Smooth muscle cell (in vitro differentiated cells): ENCODE data around the gene CUX1. TPM values are rescaled to one million over a fixed set of nuclear protein-coding genes. Genes with fewer than 3 reads are reported as not detected.

Experiments used
- DNase-seq: peaks from one replicate; lab custom pipeline; 2025; ENCODE audit not compliant: unreplicated experiment; lab: John Stamatoyannopoulos, UW
- H2AFZ ChIP-seq: fragments of 200-600 bp; sonication (generic); 2 replicates; pipeline ENCODE4 v1.6.0; 2016; ENCODE audit warnings: antibody characterized with exemption, low read depth, mild to moderate bottlenecking
- H3F3A ChIP-seq: fragments of 200-600 bp; sonication (generic); 2 replicates; pipeline ENCODE4 v1.6.0; 2017; ENCODE audit warnings: antibody characterized with exemption, low read depth
- H3K27ac ChIP-seq: fragments of 200-600 bp; sonication (generic); 2 replicates; pipeline ENCODE4 v1.5.1; 2016; ENCODE audit warnings: low read depth, mild to moderate bottlenecking
- H3K27me3 ChIP-seq: fragments of 200-600 bp; sonication (generic); 2 replicates; pipeline ENCODE4 v1.6.1; 2016; ENCODE audit warnings: low read depth, mild to moderate bottlenecking
- H3K36me3 ChIP-seq: fragments of 200-600 bp; sonication (generic); 2 replicates; pipeline ENCODE4 v1.5.1; 2016; ENCODE audit warnings: low read depth
- H3K4me1 ChIP-seq: fragments of 200-600 bp; sonication (generic); 2 replicates; pipeline ENCODE4 v1.5.1; 2016; ENCODE audit warnings: low read depth
- H3K4me2 ChIP-seq: fragments of 200-600 bp; sonication (generic); 2 replicates; pipeline ENCODE4 v1.6.0; 2016; ENCODE audit warnings: mild to moderate bottlenecking
- H3K4me3 ChIP-seq: fragments of 200-600 bp; sonication (generic); 2 replicates; pipeline ENCODE4 v1.5.1; 2016; ENCODE audit warnings: mild to moderate bottlenecking
- H3K79me2 ChIP-seq: fragments of 200-600 bp; sonication (generic); 2 replicates; pipeline ENCODE4 v1.6.0; 2016; ENCODE audit warnings: low read depth, mild to moderate bottlenecking
- H3K9ac ChIP-seq: fragments of 200-600 bp; sonication (generic); 2 replicates; pipeline ENCODE4 v1.6.0; 2016; ENCODE audit warnings: low read depth
- H3K9me3 ChIP-seq: fragments of 200-600 bp; sonication (generic); replicated peaks from 2 replicates; pipeline ENCODE4 v1.5.1; 2016; ENCODE audit warnings: low read depth
- H4K20me1 ChIP-seq: fragments of 200-600 bp; sonication (generic); 2 replicates; pipeline ENCODE4 v1.6.0; 2016; ENCODE audit warnings: low read depth
- WGBS: methylation state at CpG from one replicate; pipeline ENCODE4 v1.1.7; 2016; ENCODE audit warnings: low lambda C conversion rate; 5-methylcytosine and 5-hydroxymethylcytosine counted together
- polyA plus RNA-seq: library from polyadenylated mRNA; unstranded; fragments of >200 nt; fragmentation: Nextera tagmentation; extraction: Ambion mirVana; gene quantifications from 2 replicates; pipeline ENCODE4 v1.2.1, GENCODE V29; 2016
- total RNA-seq: library from RNA; depleted of rRNA; stranded (reverse); fragments of >200 nt; gene quantifications from 2 replicates; pipeline ENCODE4 v1.2.3, GENCODE V29; 2014
- TF ChIP-seq, protein P1 (sequence below): fragments of 200-600 bp; sonication (generic); IDR thresholded peaks from 2 replicates; pipeline ENCODE4 v1.5.1; 2017; ENCODE audit warnings: borderline replicate concordance, mild to moderate bottlenecking, antibody characterized with exemption; ENCODE audit not compliant: insufficient read depth, poor library complexity, severe bottlenecking

The CUX1 gene
- total and polyA plus RNA-seq, 2 experiments from 2014 or later, result 56.3 to 78.4 TPM

DNA sequence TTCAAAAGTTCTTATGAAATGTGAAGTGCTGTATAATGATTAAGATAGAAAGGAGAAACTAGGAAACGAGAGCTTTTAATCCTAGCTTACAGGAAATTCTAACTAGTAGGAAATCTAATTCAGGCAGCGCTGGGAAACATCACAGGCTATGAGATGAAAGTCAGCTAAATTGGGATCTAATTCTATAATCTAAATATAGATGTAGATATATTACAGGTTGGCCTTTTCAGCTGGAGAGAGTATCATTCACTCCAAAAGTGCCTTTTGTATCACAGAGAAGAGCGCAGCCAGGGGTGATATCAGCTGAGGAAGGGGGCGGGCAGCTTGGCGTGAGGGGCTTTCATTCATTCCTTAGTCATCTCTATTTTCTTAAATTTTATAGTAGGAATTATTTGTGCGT lies 157.0 kb downstream of the CUX1 start:
- Histone ChIP-seq H3F3A (peaks cover 5% of the 10 kb centered on the region), H4K20me1 (peaks cover 90% of the 10 kb centered on the region)

DNA sequence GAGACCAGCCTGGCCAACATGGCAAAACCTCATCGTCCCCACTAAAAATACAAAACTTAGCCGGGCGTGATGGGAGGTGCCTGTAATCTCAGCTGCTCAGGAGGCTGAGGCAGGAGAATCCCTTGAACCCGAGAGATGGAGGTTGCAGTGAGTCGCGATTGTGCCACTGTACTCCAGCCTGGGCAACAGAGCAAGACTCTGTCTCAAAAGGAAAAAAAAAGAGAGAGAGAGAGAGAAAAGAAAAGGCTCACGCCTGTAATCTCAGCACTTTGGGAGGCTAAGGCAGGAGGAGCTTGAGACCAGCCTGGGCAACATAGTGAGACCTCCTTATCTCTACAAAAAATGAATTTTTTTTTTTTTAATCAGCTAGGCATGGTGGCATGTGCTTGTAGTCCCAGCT lies 157.6 kb downstream of the CUX1 start:
- no peaks in the 10 kb centered on the region for H3K27me3 ChIP-seq
- no peaks in the 10 kb centered on the region for H3K9me3 ChIP-seq
- H3K9ac ChIP-seq, result no peak overlapping the region
- TF ChIP-seq, protein P1, sequence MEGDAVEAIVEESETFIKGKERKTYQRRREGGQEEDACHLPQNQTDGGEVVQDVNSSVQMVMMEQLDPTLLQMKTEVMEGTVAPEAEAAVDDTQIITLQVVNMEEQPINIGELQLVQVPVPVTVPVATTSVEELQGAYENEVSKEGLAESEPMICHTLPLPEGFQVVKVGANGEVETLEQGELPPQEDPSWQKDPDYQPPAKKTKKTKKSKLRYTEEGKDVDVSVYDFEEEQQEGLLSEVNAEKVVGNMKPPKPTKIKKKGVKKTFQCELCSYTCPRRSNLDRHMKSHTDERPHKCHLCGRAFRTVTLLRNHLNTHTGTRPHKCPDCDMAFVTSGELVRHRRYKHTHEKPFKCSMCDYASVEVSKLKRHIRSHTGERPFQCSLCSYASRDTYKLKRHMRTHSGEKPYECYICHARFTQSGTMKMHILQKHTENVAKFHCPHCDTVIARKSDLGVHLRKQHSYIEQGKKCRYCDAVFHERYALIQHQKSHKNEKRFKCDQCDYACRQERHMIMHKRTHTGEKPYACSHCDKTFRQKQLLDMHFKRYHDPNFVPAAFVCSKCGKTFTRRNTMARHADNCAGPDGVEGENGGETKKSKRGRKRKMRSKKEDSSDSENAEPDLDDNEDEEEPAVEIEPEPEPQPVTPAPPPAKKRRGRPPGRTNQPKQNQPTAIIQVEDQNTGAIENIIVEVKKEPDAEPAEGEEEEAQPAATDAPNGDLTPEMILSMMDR, result no peak
- H4K20me1 ChIP-seq, result peaks cover 90% of the 10 kb centered on the region
- H3K4me2 ChIP-seq, result no peak overlapping the region
- H3K27ac ChIP-seq, result no peak overlapping the region
- H3F3A ChIP-seq, result peaks cover 5% of the 10 kb centered on the region
- WGBS, result 97% methylated on average over 7 of the region's 7 CpGs
- H3K36me3 ChIP-seq, result no peaks in the 10 kb centered on the region
- H2AFZ ChIP-seq, result no peak overlapping the region
- H3K4me1 ChIP-seq, result no peaks in the 10 kb centered on the region
- H3K79me2 ChIP-seq, result peaks cover 91% of the 10 kb centered on the region
- H3K4me3 ChIP-seq, result no peak overlapping the region
- no peak for DNase-seq

More for the DNA sequence above, 157.0 kb downstream of the CUX1 start:
- Histone ChIP-seq H3K4me1 (no peaks in the 10 kb centered on the region), H3K27ac (no peak overlapping the region), H3K4me2 (no peak overlapping the region), H3K27me3 (no peaks in the 10 kb centered on the region), H3K36me3 (no peaks in the 10 kb centered on the region), H3K9me3 (no peaks in the 10 kb centered on the region), H3K79me2 (peaks cover 88% of the 10 kb centered on the region), H3K9ac (no peak overlapping the region), H2AFZ (no peak overlapping the region), H3K4me3 (no peak overlapping the region)
- WGBS, result 93% methylated on average over 6 of the region's 6 CpGs
- DNase-seq, result no peak
- TF ChIP-seq, protein P1, result no peak

DNA sequence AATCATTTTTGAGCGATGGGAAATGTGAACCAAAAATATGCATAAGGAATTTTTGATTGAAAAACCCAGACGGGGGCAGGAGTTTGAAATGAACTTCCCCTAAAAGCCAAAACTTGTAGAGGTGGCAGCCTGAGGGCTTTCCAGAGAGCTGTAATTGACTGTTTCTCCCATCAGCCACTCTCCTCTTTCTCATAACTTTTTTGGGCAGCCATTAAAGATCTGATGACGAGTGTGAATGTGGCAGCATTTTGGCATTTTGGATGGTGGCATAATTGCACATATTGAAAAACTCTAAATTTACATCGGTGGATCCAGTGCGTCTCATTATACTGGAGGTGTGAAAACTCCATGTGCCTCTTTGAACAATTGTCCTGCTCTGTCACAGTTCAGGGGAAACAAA lies 159.0 kb downstream of the CUX1 start:
- DNase-seq, result no peak
- Histone ChIP-seq H3K4me3 (no peak overlapping the region), H3K9me3 (no peaks in the 10 kb centered on the region), H3K4me2 (no peak overlapping the region), H2AFZ (no peak overlapping the region), H3K9ac (no peak overlapping the region), H3F3A (peaks cover 5% of the 10 kb centered on the region), H4K20me1 (peaks cover 90% of the 10 kb centered on the region), H3K36me3 (no peaks in the 10 kb centered on the region), H3K79me2 (peaks cover 88% of the 10 kb centered on the region), H3K4me1 (no peaks in the 10 kb centered on the region), H3K27ac (no peak overlapping the region), H3K27me3 (no peaks in the 10 kb centered on the region)
- 93% methylated on average over 5 of the region's 5 CpGs for WGBS
- TF ChIP-seq, protein P1, result no peak

DNA sequence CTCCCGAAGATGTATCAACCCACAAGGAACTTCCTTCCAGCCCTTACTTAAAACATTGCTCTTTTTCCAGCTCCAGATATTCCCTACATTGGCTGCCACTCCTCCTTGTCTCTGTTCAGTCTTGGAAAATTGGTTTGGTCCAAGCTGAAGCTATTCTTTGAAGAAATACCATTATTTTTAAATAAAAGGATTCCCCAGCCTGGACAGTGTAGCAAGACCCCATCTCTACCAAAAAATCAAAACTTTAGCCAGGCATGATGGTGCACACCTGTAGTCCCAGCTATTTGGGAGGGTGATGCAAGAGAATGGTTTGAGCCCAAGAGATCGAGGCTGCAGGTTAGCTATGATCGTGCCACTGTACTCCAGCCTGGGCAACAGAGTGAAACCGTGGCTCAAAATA lies 159.8 kb downstream of the CUX1 start:
- no peak for DNase-seq
- H3K9me3 ChIP-seq, result no peaks in the 10 kb centered on the region
- peaks cover 92% of the 10 kb centered on the region for H4K20me1 ChIP-seq
- H3K4me1 ChIP-seq, result no peaks in the 10 kb centered on the region
- no peak overlapping the region for H3K4me2 ChIP-seq
- H3K27me3 ChIP-seq, result no peaks in the 10 kb centered on the region
- H3K27ac ChIP-seq, result no peak overlapping the region
- peaks cover 5% of the 10 kb centered on the region for H3F3A ChIP-seq
- TF ChIP-seq, protein P1, result no peak
- H2AFZ ChIP-seq, result no peak overlapping the region
- H3K4me3 ChIP-seq, result no peak overlapping the region
- 98% methylated on average over 4 of the region's 4 CpGs for WGBS
- peaks cover 83% of the 10 kb centered on the region for H3K79me2 ChIP-seq
- H3K9ac ChIP-seq, result no peak overlapping the region
- no peaks in the 10 kb centered on the region for H3K36me3 ChIP-seq
